T1000 (cell line): ENCODE results near the gene BROX.

Experiments
- DNase-seq: peaks from one replicate; lab custom pipeline; 2025; ENCODE audit warnings: mixed read lengths; lab: John Stamatoyannopoulos, UW

Gene BROX

DNA sequence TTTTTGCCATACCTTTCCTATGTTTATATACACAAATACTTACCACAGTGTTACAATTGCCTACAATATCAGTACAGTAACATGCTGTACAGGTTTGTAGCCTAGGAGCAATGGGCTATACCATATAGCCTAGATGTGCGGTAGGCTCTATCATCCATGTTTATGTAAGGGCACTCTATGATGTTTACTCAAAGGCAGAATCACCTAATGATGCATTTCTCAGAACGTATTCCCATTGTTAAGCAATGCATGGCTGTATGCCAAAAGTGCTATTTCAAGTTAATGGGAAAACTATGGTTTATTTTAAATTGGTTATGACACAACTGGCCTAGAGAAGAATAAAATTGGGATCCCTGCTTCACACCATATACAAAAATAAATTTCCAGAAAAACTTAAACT, 65.6 kb downstream of the BROX start:
- no peak for DNase-seq

DNA sequence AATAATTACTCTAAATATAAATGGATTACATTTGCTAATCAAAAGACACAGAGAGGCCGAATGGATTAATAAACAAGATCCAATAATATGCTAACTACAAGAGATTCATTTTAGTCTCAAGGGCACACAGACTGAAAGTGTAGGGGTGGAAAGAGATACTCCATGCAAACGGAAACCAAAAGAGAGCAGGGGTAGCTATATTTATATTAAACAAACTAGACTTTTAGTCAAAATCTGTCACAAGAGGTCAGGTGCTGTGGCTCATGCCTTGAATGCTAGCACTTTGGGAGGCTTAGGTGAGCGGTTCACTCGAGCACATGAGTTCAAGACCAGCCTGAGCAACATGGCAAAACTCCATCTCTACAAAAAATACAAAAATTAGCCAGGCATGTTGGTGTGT, 68.9 kb downstream of the BROX start:
- DNase-seq, result no peak

DNA sequence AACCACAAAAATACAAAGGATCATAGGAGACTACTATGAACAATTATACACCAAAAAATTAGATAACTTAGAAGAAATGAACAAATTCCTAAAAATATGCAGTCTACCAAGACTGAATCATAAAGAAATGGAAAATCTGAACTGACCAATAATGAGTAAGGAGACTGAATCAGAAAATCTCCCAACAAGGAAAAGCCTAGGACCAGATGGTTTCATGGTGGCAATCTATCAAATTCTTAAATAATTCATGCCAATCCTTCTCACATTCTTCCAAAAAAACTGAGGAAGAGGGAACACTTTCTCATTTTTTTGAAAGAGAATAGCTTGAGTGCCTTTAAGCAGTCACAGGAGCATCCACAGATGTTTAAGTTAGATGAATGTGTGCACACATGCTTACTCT, 70.7 kb downstream of the BROX start:
- no peak for DNase-seq

DNA sequence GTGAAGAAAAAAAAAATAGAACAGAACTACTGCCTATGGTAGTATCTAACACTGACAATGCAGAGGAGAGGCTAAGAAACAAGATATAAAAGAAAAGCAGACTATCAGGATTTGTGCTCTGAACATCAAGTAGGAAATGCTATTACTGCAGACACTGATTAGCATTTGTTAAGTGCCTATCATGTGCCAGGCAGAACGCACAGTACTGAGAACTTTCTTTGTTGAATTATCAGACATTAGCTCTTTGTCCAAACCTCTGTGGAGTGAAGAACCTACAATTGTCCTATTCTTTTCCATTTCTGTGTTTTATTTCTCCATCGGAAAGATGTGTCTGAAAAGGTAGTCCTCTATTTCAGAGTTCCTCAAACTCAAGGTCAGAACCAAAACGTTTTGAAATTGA, 72.0 kb downstream of the BROX start:
- DNase-seq, result no peak
